CD4-positive, CD25-positive, alpha-beta regulatory T cell (primary cell): ENCODE results near the gene SSBP4. TPM values are rescaled to one million over a fixed set of nuclear protein-coding genes. Genes with fewer than 3 reads are reported as not detected.
A peak's percentile ranks its signal among the peaks of the same experiment; 100 is the strongest.

Source experiments
- ATAC-seq, 2 donors: fragments of 150-1000 bp; cut with Tn5 transposase; one replicate each; pipeline ENCODE4 v1.10.0; 2021; ENCODE audit warnings: low read depth in 2 of 2, moderate number of reproducible peaks in 2 of 2, moderate library complexity in 1 of 2
- DNase-seq, 3 donors: peaks; one replicate each; pipeline versions ENCODE4 v3.0.0 to v3.0.0-alpha.2; 2012 to 2022; ENCODE audit warnings: mixed read lengths in 1 of 3
- H3K27ac ChIP-seq: one replicate; pipeline ENCODE4 v1.7.0; 2013; ENCODE audit warnings: mild to moderate bottlenecking, low read length; ENCODE audit not compliant: insufficient read depth, poor library complexity, severe bottlenecking
- H3K27me3 ChIP-seq: one replicate; pipeline ENCODE4 v1.7.0; 2013; ENCODE audit warnings: low read length; ENCODE audit not compliant: control insufficient read depth, insufficient read depth
- H3K36me3 ChIP-seq: one replicate; pipeline ENCODE4 v1.7.0; 2013; ENCODE audit warnings: mild to moderate bottlenecking, low read length, moderate library complexity; ENCODE audit not compliant: control insufficient read depth, insufficient read depth
- H3K4me1 ChIP-seq: 2 replicates; pipeline ENCODE4 v1.7.0; 2013; ENCODE audit warnings: mild to moderate bottlenecking, low read length; ENCODE audit not compliant: insufficient read depth, control insufficient read depth, poor library complexity, severe bottlenecking
- H3K4me3 ChIP-seq: one replicate; pipeline ENCODE4 v1.7.0; 2013; ENCODE audit warnings: low read depth, mild to moderate bottlenecking, low read length, moderate library complexity
- H3K9me3 ChIP-seq, 2 experiments: 1 replicate in 1 of 2; 2 replicates in 1 of 2; pipeline ENCODE4 v1.7.0; 2013; ENCODE audit warnings: low read length in 2 of 2, mild to moderate bottlenecking in 1 of 2, moderate library complexity in 1 of 2; ENCODE audit not compliant: control insufficient read depth in 2 of 2
- H3K27ac Mint-ChIP-seq, 3 donors: one replicate each; pipeline ENCODE4 v1.8.0; 2020 to 2022; ENCODE audit warnings: mild to moderate bottlenecking in 3 of 3, mixed read lengths in 3 of 3, moderate library complexity in 2 of 3
- H3K27me3 Mint-ChIP-seq: one replicate; pipeline ENCODE4 v1.8.0; 2022; ENCODE audit warnings: mild to moderate bottlenecking, mixed read lengths
- H3K36me3 Mint-ChIP-seq: one replicate; pipeline ENCODE4 v1.8.0; 2020; ENCODE audit warnings: mixed read lengths
- H3K4me1 Mint-ChIP-seq, 4 donors: one replicate each; pipeline ENCODE4 v1.8.0; 2020 to 2022; ENCODE audit warnings: mixed read lengths in 4 of 4, mild to moderate bottlenecking in 1 of 4
- H3K4me3 Mint-ChIP-seq, 4 donors: one replicate each; pipeline ENCODE4 v1.8.0; 2020 to 2022; ENCODE audit warnings: mild to moderate bottlenecking in 4 of 4, mixed read lengths in 4 of 4, moderate library complexity in 3 of 4
- H3K9me3 Mint-ChIP-seq, 7 donors: one replicate each; pipeline ENCODE4 v1.8.0; 2020 to 2022; ENCODE audit warnings: mixed read lengths in 7 of 7, mild to moderate bottlenecking in 3 of 7, moderate library complexity in 2 of 7
- polyA plus RNA-seq, 4 donors: library from polyadenylated mRNA; unstranded; fragments of 300-500 nt; fragmentation: Illumina TruSeq; gene quantifications; one replicate each; pipeline ENCODE4 v1.2.3, GENCODE V29; 2021
- total RNA-seq: library from RNA; stranded (reverse); gene quantifications from one replicate; pipeline ENCODE4 v1.2.3, GENCODE V29; 2022

SSBP4 gene
- total and polyA plus RNA-seq, 5 donors from 2014 or later, result 47.3 to 97.9 (median 82.3) TPM

- no peaks in the 10 kb centered on the region for H3K27me3 ChIP-seq
These were observed 4.6 kb upstream of the SSBP4 start for GRCh38 chr19:18414504-18415177.

GRCh38 chr19:18415178-18415867 lies 3.9 kb upstream of the SSBP4 start:
- Mint-ChIP-seq H3K4me3 (peak overlapping the region in 3 of 4 donors; percentile 15 to 94 (median 74)), H3K36me3 (no peaks in the 10 kb centered on the region), H3K9me3 (peaks cover 0 to 2% (median 0%) of the 10 kb centered on the region in 7 donors), H3K27ac (no peak overlapping the region), H3K4me1 (peaks cover 3 to 55% (median 27%) of the 10 kb centered on the region in 4 donors), H3K27me3 (peaks cover 44% of the 10 kb centered on the region)
- Histone ChIP-seq H3K27ac (no peak overlapping the region), H3K9me3 (no peaks in the 10 kb centered on the region), H3K4me1 (peaks cover 54% of the 10 kb centered on the region), H3K27me3 (no peaks in the 10 kb centered on the region), H3K36me3 (no peaks in the 10 kb centered on the region), H3K4me3 (no peak overlapping the region)
- no peak for DNase-seq
- no peak for ATAC-seq

More at GRCh38 chr19:18414504-18415177, 4.6 kb upstream of the SSBP4 start:
- H3K4me3 Mint-ChIP-seq, result peak overlapping the region in 2 of 4 donors; percentile 50 to 94
- peak in 1 of 3 donors; percentile 42 for DNase-seq
- H3K36me3 Mint-ChIP-seq, result no peaks in the 10 kb centered on the region
- Histone ChIP-seq H3K36me3 (no peaks in the 10 kb centered on the region), H3K27ac (no peak overlapping the region), H3K4me1 (peaks cover 49% of the 10 kb centered on the region), H3K4me3 (no peak overlapping the region), H3K9me3 (no peaks in the 10 kb centered on the region)
- H3K27ac Mint-ChIP-seq, result no peak overlapping the region
- ATAC-seq, result no peak
- H3K9me3 Mint-ChIP-seq, result peaks cover 0 to 2% (median 0%) of the 10 kb centered on the region in 7 donors
- H3K4me1 Mint-ChIP-seq, result peaks cover 3 to 50% (median 25%) of the 10 kb centered on the region in 4 donors
- peaks cover 45% of the 10 kb centered on the region for H3K27me3 Mint-ChIP-seq

- Histone ChIP-seq H3K27ac (no peak overlapping the region), H3K27me3 (no peaks in the 10 kb centered on the region), H3K4me1 (peaks cover 69% of the 10 kb centered on the region), H3K9me3 (no peaks in the 10 kb centered on the region), H3K4me3 (no peak overlapping the region), H3K36me3 (no peaks in the 10 kb centered on the region)
- no peak for ATAC-seq
- no peaks in the 10 kb centered on the region for H3K36me3 Mint-ChIP-seq
- peaks cover 0 to 65% (median 31%) of the 10 kb centered on the region in 4 donors for H3K4me1 Mint-ChIP-seq
- peak in 2 of 3 donors; percentile 55 to 57 for DNase-seq
- peak overlapping the region in 1 of 3 donors; percentile 66 for H3K27ac Mint-ChIP-seq
- H3K9me3 Mint-ChIP-seq, result peaks cover 0 to 2% (median 0%) of the 10 kb centered on the region in 7 donors
- H3K4me3 Mint-ChIP-seq, result peak overlapping the region; percentile 81 to 94 (median 90)
- H3K27me3 Mint-ChIP-seq, result peaks cover 37% of the 10 kb centered on the region
These were observed 2.4 kb upstream of the SSBP4 start for GRCh38 chr19:18416778-18417249.

- peak overlapping the region; percentile 87 to 94 (median 92) for H3K4me3 Mint-ChIP-seq
- Histone ChIP-seq H3K9me3 (no peaks in the 10 kb centered on the region), H3K4me3 (no peak overlapping the region), H3K4me1 (peaks cover 75% of the 10 kb centered on the region), H3K27me3 (no peaks in the 10 kb centered on the region), H3K27ac (no peak overlapping the region), H3K36me3 (no peaks in the 10 kb centered on the region)
- peaks cover 0 to 2% (median 0%) of the 10 kb centered on the region in 7 donors for H3K9me3 Mint-ChIP-seq
- DNase-seq, result peak in 1 of 3 donors; percentile 50
- no peak for ATAC-seq
- H3K4me1 Mint-ChIP-seq, result peaks cover 0 to 71% (median 33%) of the 10 kb centered on the region in 4 donors
- H3K36me3 Mint-ChIP-seq, result no peaks in the 10 kb centered on the region
- peak overlapping the region in 1 of 3 donors; percentile 66 for H3K27ac Mint-ChIP-seq
- peaks cover 37% of the 10 kb centered on the region for H3K27me3 Mint-ChIP-seq
These were observed 1.8 kb upstream of the SSBP4 start for GRCh38 chr19:18417250-18418028.

GRCh38 chr19:18418029-18418482 lies 1.1 kb upstream of the SSBP4 start:
- peak overlapping the region; percentile 87 to 94 (median 90) for H3K4me3 Mint-ChIP-seq
- Histone ChIP-seq H3K27ac (no peak overlapping the region), H3K27me3 (no peaks in the 10 kb centered on the region), H3K9me3 (no peaks in the 10 kb centered on the region), H3K4me3 (no peak overlapping the region), H3K4me1 (peaks cover 81% of the 10 kb centered on the region), H3K36me3 (no peaks in the 10 kb centered on the region)
- H3K36me3 Mint-ChIP-seq, result no peaks in the 10 kb centered on the region
- ATAC-seq (no peak), DNase-seq (no peak)
- peak overlapping the region in 2 of 3 donors; percentile 40 to 86 for H3K27ac Mint-ChIP-seq
- H3K9me3 Mint-ChIP-seq, result peaks cover 0 to 2% (median 0%) of the 10 kb centered on the region in 7 donors
- H3K4me1 Mint-ChIP-seq, result peaks cover 6 to 77% (median 38%) of the 10 kb centered on the region in 4 donors
- peaks cover 37% of the 10 kb centered on the region for H3K27me3 Mint-ChIP-seq

GRCh38 chr19:18418483-18419194 lies 559 bp upstream of the SSBP4 start:
- H3K27ac Mint-ChIP-seq, result peak overlapping the region in 2 of 3 donors; percentile 48 to 86
- peak in 1 of 3 donors; percentile 57 for DNase-seq
- peaks cover 7 to 83% (median 42%) of the 10 kb centered on the region in 4 donors for H3K4me1 Mint-ChIP-seq
- Histone ChIP-seq H3K4me1 (peaks cover 87% of the 10 kb centered on the region), H3K27me3 (no peaks in the 10 kb centered on the region), H3K36me3 (no peaks in the 10 kb centered on the region), H3K9me3 (no peaks in the 10 kb centered on the region), H3K4me3 (peak overlapping the region; percentile 44), H3K27ac (no peak overlapping the region)
- peak overlapping the region; percentile 87 to 94 (median 90) for H3K4me3 Mint-ChIP-seq
- H3K27me3 Mint-ChIP-seq, result peaks cover 37% of the 10 kb centered on the region
- H3K36me3 Mint-ChIP-seq, result no peaks in the 10 kb centered on the region
- peak; percentile 23 to 28 for ATAC-seq
- H3K9me3 Mint-ChIP-seq, result peaks cover 0 to 1% (median 0%) of the 10 kb centered on the region in 7 donors
